ENCODE results near the gene PTBP1.

PTBP1 gene

GRCh38 chr19:800360-801029, 3.2 kb downstream of the PTBP1 start:
- TF ChIP-seq CTCF (conservative IDR thresholded peaks at IDR 0.05): no peak
- H3K27ac ChIP-seq: peak overlapping the region; percentile 99

- no peak for TF ChIP-seq CTCF (conservative IDR thresholded peaks at IDR 0.05)
- H3K27ac ChIP-seq: peak overlapping the region; percentile 99
Observed at GRCh38 chr19:801030-801860, 4.0 kb downstream of the PTBP1 start.

GRCh38 chr19:801861-802497, 4.7 kb downstream of the PTBP1 start:
- peak overlapping the region; percentile 99 for H3K27ac ChIP-seq
- TF ChIP-seq CTCF (conservative IDR thresholded peaks at IDR 0.05): no peak

- H3K27ac ChIP-seq: peak overlapping the region; percentile 99; the same call in 1 of the 2 replicates
- TF ChIP-seq CTCF (conservative IDR thresholded peaks at IDR 0.05): no peak
Observed at GRCh38 chr19:802498-803098, 5.3 kb downstream of the PTBP1 start.

- no peak for TF ChIP-seq CTCF (conservative IDR thresholded peaks at IDR 0.05)
- peak overlapping the region; percentile 14; the same call in 1 of the 2 replicates for H3K27ac ChIP-seq
Observed at GRCh38 chr19:803099-803561, 5.9 kb downstream of the PTBP1 start.

GRCh38 chr19:803686-804418, 6.6 kb downstream of the PTBP1 start:
- TF ChIP-seq CTCF (conservative IDR thresholded peaks at IDR 0.05): no peak
- no peak overlapping the region for H3K27ac ChIP-seq

Measured in VCaP (cell line).